Measurements from ENCODE around the gene TBC1D4. TPM values are rescaled to one million over a fixed set of nuclear protein-coding genes. Genes with fewer than 3 reads are reported as not detected.
A peak's percentile ranks its signal among the peaks of the same experiment; 100 is the strongest.

The TBC1D4 gene
- polyA plus RNA-seq, 1 of the 3 experiments (the other 2 are of a cell fraction): 8.8 TPM

- POLR2A ChIA-PET: no interaction called here
- Histone ChIP-seq H3K9me3 (no peaks in the 10 kb centered on the region), H2AFZ (ENCODE audit: low read depth) (peak overlapping the region; percentile 37), H3K79me2 (ENCODE audit: insufficient read depth) (no peaks in the 10 kb centered on the region; the same call in 1 of the 2 replicates), H3K4me2 (0 out of 2 replicates have a peak overlapping the region, but pooled peaks have one; percentile 12), H4K20me1 (ENCODE audit: insufficient read depth) (no peaks in the 10 kb centered on the region), H3K9ac (no peak overlapping the region), H3F3A (replicated peaks; ENCODE audit: insufficient read depth) (peaks cover 12% of the 10 kb centered on the region), H3K27ac (ENCODE audit: low read depth in 2 of 2, low read length in 1 of 2) (peak overlapping the region in 1 of 2 experiments; percentile 50; a peak in 2 of 4 replicates), H3K36me3 (replicated peaks in 1 of 2; ENCODE audit: control insufficient read depth in 1 of 2, insufficient read depth in 2 of 2, low read length in 1 of 2) (no peaks in the 10 kb centered on the region), H3K4me3 (ENCODE audit: low read depth in 2 of 2, low read length in 1 of 2) (no peak overlapping the region), H3K27me3 (ENCODE audit: insufficient read depth) (no peaks in the 10 kb centered on the region), H3K4me1 (ENCODE audit: control insufficient read depth in 1 of 2, insufficient read depth in 2 of 2, low read depth in 1 of 2, low read length in 1 of 2) (peaks cover 3 to 8% of the 10 kb centered on the region in 2 experiments; a peak in 3 of 4 replicates), H3K9me2 (no peaks in the 10 kb centered on the region)
- DNase-seq: no peak
- TF ChIP-seq IRF3 (IDR thresholded peaks at IDR 0.05; ENCODE audit: low read depth, low read length) (no peak), REST (IDR thresholded peaks at IDR 0.05; ENCODE audit: low read depth, low read length) (no peak), EZH2phosphoT487 (IDR thresholded peaks at IDR 0.05; ENCODE audit: borderline replicate concordance, low read depth) (no peak)
- CTCF ChIA-PET: interaction anchor here (0.8 to 7.3 kb wide), 3 partner anchors 19 to 113 kb away, joined by 3 to 76 read pairs (median 5); no protein-coding TSS in a partner anchor
- 73% methylated on average over 1 of the region's 1 CpG for WGBS (ENCODE audit: low lambda C conversion rate)
Measured at GRCh38 chr13:75485286-75486062, 3.5 kb upstream of the TBC1D4 start.

- CTCF ChIA-PET: interaction anchor here (0.8 to 7.3 kb wide), 22 partner anchors 9 to 224 kb away, joined by 3 to 76 read pairs (median 5); partner anchors contain the start of genes COMMD6 and UCHL3
- no peak for TF ChIP-seq RCOR1 (IDR thresholded peaks at IDR 0.05; ENCODE audit: low read length)
- TF ChIP-seq REST (IDR thresholded peaks at IDR 0.05; ENCODE audit: low read depth, low read length): no peak
- TF ChIP-seq YY1 (IDR thresholded peaks at IDR 0.05; ENCODE audit: low read depth): no peak
- peak overlapping the region; percentile 90 for H2AFZ ChIP-seq (ENCODE audit: low read depth)
- H3K9me2 ChIP-seq: no peaks in the 10 kb centered on the region
- peak overlapping the region; percentile 57 to 59 for H3K27ac ChIP-seq (ENCODE audit: low read depth in 2 of 2, low read length in 1 of 2)
- H3K27me3 ChIP-seq (ENCODE audit: insufficient read depth): no peaks in the 10 kb centered on the region
- H3K9me3 ChIP-seq: no peaks in the 10 kb centered on the region
- H4K20me1 ChIP-seq (ENCODE audit: insufficient read depth): peaks cover 3% of the 10 kb centered on the region; the same call in 1 of the 2 replicates
- H3K79me2 ChIP-seq (ENCODE audit: insufficient read depth): peaks cover 7% of the 10 kb centered on the region
- WGBS (ENCODE audit: low lambda C conversion rate): 0% methylated on average over 1 of the region's 1 CpG
- H3F3A ChIP-seq (replicated peaks; ENCODE audit: insufficient read depth): peaks cover 22% of the 10 kb centered on the region
- POLR2A ChIA-PET: no interaction called here
- DNase-seq: no peak
- H3K36me3 ChIP-seq (replicated peaks in 1 of 2; ENCODE audit: control insufficient read depth in 1 of 2, insufficient read depth in 2 of 2, low read length in 1 of 2): no peaks in the 10 kb centered on the region
- peak overlapping the region; percentile 84 for H3K4me2 ChIP-seq
- H3K9ac ChIP-seq: peak overlapping the region; percentile 64
- peak overlapping the region; percentile 83 to 93 for H3K4me3 ChIP-seq (ENCODE audit: low read depth in 2 of 2, low read length in 1 of 2)
- peaks cover 3 to 12% of the 10 kb centered on the region in 2 experiments; a peak in 3 of 4 replicates for H3K4me1 ChIP-seq (ENCODE audit: control insufficient read depth in 1 of 2, insufficient read depth in 2 of 2, low read depth in 1 of 2, low read length in 1 of 2)
Measured at GRCh38 chr13:75482820-75483079, 781 bp upstream of the TBC1D4 start.

Data from SK-N-SH (cell line).